GM19023 (cell line): ENCODE results near the gene GPR65.

Experiments used
- ATAC-seq: cut with Tn5 transposase; IDR thresholded peaks from one replicate; pipeline ENCODE4 v1.9.1; 2021; ENCODE audit warnings: mild to moderate bottlenecking, moderate library complexity; ENCODE audit not compliant: unreplicated experiment

The GPR65 gene

DNA sequence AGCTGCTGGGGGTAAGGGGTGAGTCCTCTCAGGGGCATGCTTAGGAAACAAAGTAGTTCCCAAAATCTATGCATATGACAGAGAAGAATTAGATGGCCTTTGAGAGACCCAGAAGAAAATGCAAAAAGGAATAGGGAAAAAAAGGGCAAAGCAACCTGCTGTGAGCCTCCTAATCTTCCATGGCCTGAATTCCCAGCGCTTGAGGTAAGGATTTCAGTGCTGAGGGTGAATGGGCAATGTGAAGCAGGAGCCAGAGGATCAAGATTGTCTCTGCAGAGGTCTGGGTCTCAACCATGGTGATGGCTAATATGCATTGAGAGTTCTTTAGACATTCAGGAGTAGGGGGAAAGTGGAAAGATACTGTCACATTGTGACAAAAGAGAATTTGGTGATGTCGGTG is 31.5 kb downstream of the GPR65 start:
- no peak for ATAC-seq

DNA sequence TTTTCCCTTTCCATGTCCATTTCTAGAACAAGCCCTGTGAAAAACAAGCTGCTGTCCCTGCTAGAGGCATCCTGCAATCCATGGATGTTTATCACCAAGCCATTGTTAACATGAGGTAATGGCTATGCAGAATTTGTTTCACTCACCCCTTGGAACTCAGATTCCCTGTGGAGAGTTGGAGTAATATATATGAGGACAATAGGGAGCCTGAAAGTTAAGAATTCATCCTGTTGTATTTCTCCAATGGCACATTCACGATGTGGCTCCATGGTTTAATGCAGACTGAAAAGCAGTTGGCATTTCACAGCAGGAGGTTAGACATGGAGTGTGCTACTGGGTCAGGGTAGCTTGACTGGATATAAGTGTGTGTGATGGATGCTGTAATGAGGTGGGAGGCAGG is 32.4 kb downstream of the GPR65 start:
- no peak for ATAC-seq

- ATAC-seq = no peak
Observed at GRCh38 chr14:88039197-88039596, 34.3 kb downstream of the GPR65 start.

DNA sequence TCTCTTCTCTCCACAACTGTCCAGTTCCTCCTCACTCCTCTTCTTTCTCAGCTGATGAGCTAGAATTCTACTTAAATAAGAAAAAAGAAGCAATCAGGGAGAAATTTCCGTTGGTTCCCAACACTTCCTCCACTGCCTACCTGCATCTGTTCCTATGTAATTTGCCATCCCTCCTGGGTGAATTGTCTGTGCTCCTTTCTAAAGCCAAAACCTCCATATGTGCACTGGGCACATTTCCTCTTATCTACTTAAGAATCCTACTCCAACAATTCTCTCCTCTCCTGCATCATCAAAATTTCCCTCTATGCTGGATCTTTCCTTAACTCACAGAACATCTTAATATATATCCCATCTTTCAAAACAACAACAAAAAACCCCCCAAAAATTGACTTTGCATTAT is 35.2 kb downstream of the GPR65 start:
- ATAC-seq = no peak

- ATAC-seq = no peak
Observed at GRCh38 chr14:88043529-88044443, 38.9 kb downstream of the GPR65 start.

DNA sequence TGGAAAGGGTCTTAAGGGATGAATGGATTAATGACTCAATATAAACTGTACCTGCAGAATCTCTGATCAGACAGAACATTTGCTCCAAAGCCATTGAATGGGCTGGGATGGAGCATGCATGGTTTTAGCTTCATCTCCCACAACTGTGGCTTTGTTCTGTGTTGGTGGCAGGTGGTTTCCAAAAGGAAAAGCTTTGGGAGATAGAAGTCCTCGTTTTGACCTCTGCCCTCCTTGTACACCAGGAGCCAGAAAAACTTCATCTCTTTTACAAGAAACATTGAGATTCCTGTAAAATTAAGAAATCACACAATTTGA is 39.5 kb downstream of the GPR65 start:
- ATAC-seq = no peak

DNA sequence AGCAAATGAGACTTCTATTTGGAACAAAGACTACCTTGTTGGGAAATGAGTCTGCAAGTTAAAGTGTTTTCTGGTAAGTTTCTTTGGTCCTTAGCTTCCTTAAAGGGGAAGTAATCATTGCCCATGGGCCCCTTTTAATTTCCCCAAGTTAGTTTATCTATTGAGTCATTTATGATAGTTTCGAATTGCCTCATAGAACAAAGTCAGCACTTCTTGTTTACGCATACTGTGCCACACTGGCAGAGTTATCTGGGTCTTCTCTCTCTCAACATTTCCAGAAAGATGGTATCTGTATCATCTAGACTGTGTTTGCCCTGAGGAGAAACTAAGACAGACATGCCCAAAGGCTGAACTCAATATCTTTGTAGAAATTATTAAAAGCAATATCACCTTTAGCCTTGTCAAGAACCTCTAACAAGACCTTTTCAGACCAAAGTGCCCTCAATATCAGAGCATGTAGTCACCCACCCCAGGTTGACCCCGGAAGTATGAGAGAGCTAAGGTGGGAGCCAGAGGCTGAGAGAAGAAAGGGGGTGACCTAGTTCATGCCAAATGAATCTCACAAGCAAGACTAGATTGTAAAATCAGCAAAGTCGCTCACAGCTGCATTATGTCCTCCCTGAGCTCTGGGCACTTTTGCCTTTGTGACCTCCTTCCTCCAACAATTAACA is 40.0 kb downstream of the GPR65 start:
- ATAC-seq = peak; percentile 68

DNA sequence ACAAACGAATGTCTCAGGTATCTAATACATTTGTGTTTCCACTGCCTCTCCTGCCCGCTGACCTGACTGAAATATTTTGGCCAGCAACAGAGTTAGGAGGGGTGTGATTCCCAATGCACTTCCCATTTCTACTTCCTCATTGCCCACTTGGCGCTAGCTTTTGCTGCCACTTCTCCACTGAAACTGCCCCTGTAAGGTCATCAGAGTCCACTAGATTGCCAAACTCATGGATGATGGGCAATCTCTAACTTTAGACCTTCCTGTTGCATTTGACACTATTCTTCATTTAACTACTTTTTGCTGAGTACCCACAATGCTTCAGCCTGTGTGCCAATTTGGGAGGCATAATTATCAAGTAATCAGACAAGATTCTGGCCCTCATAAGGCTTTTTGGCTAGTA is 40.8 kb downstream of the GPR65 start:
- ATAC-seq = no peak

- no peak for ATAC-seq
Observed at GRCh38 chr14:88048351-88048750, 43.4 kb downstream of the GPR65 start.

GRCh38 chr14:88049266-88049665 is 44.3 kb downstream of the GPR65 start:
- no peak for ATAC-seq

- no peak for ATAC-seq
Observed at GRCh38 chr14:88049936-88050335, 45.0 kb downstream of the GPR65 start.

- no peak for ATAC-seq
Observed at GRCh38 chr14:88060576-88060975, 55.6 kb downstream of the GPR65 start.

- no peak for ATAC-seq
Observed at GRCh38 chr14:88063811-88064210, 58.9 kb downstream of the GPR65 start.
